Ascending aorta (tissue), 2 donors: ENCODE measurements around the gene SRRM1. TPM values are rescaled to one million over a fixed set of nuclear protein-coding genes. Genes with fewer than 3 reads are reported as not detected.
A peak's percentile ranks its signal among the peaks of the same experiment; 100 is the strongest.

ENCODE experiments used
- DNase-seq, 2 donors: peaks; one replicate each; pipeline ENCODE4 v3.0.0-alpha.2; 2019; ENCODE audit warnings: low spot score in 2 of 2
- H3K27ac ChIP-seq, 2 donors: fragments of 200-600 bp; sonication (generic); one replicate each; pipeline ENCODE4 v1.5.1; 2016 to 2017; ENCODE audit warnings: mild to moderate bottlenecking in 1 of 2
- H3K27me3 ChIP-seq: fragments of 200-600 bp; sonication (generic); one replicate; pipeline ENCODE4 v1.5.1; 2017
- H3K36me3 ChIP-seq, 2 donors: fragments of 200-600 bp; sonication (generic); one replicate each; pipeline ENCODE4 v1.5.1; 2016
- H3K4me1 ChIP-seq, 2 donors: fragments of 200-600 bp; sonication (generic); one replicate each; pipeline ENCODE4 v1.5.1; 2016 to 2017; ENCODE audit warnings: mild to moderate bottlenecking in 1 of 2
- H3K4me3 ChIP-seq, 2 donors: fragments of 200-600 bp; sonication (generic); one replicate each; pipeline ENCODE4 v1.5.1; 2016 to 2017; ENCODE audit warnings: mild to moderate bottlenecking in 1 of 2
- H3K9me3 ChIP-seq, 2 donors: fragments of 200-600 bp; sonication (generic); one replicate each; pipeline ENCODE4 v1.5.1; 2016
- CTCF ChIP-seq, 3 experiments: fragments of 200-600 bp in 2 of 3; fragments of 450-650 bp in 1 of 3; sonication (generic) in 2 of 3; IDR thresholded peaks; one replicate each; pipeline ENCODE4 v1.5.1; 2016 to 2019; ENCODE audit warnings: antibody characterized with exemption in 3 of 3, mild to moderate bottlenecking in 1 of 3, moderate library complexity in 1 of 3
- intact Hi-C: fragments of 100-400 bp; cut with DNase I; formaldehyde crosslinking; loops from one replicate; pipeline ENCODE4 v1.15.1; 2023
- total RNA-seq: library from RNA; depleted of rRNA; stranded (reverse); fragments of >200 nt; gene quantifications from one replicate; pipeline ENCODE4 v1.1.0, GENCODE V29; 2016

Gene SRRM1
- total RNA-seq, 1 donor from 2014 or later: 90.5 TPM

GRCh38 chr1:24643363-24644099 is 429 bp downstream of the SRRM1 start:
- no peaks in the 10 kb centered on the region for H3K27me3 ChIP-seq
- intact Hi-C loops: loop anchor here (2.0 to 5.0 kb wide), 3 partner anchors 101 to 1519 kb away; partner anchors contain the start of genes CLIC4 and SYF2
- peak overlapping the region; percentile 67 to 73 for H3K4me3 ChIP-seq
- no peaks in the 10 kb centered on the region for H3K9me3 ChIP-seq
- TF ChIP-seq CTCF (IDR thresholded peaks at IDR 0.05): no peak
- peaks cover 8 to 15% of the 10 kb centered on the region in 2 donors for H3K4me1 ChIP-seq
- peaks cover 26 to 28% of the 10 kb centered on the region in 2 donors for H3K36me3 ChIP-seq
- DNase-seq: no peak
- peak overlapping the region; percentile 90 to 92 for H3K27ac ChIP-seq

- no peak for DNase-seq
- TF ChIP-seq CTCF (IDR thresholded peaks at IDR 0.05): no peak
- no peaks in the 10 kb centered on the region for H3K27me3 ChIP-seq
- H3K36me3 ChIP-seq: peaks cover 32 to 33% of the 10 kb centered on the region in 2 donors
- H3K4me3 ChIP-seq: peak overlapping the region; percentile 67 to 73
- peak overlapping the region; percentile 90 to 92 for H3K27ac ChIP-seq
- H3K4me1 ChIP-seq: peaks cover 8 to 15% of the 10 kb centered on the region in 2 donors
- no peaks in the 10 kb centered on the region for H3K9me3 ChIP-seq
- intact Hi-C loops: loop anchor here (5.0 kb wide), 2 partner anchors 588 to 1518 kb away; partner anchors contain the start of gene SYF2
Measured at GRCh38 chr1:24644100-24644384, 940 bp downstream of the SRRM1 start.

GRCh38 chr1:24648919-24649318 is 5.8 kb downstream of the SRRM1 start:
- Histone ChIP-seq H3K36me3 (peaks cover 79 to 82% of the 10 kb centered on the region in 2 donors), H3K27ac (no peak overlapping the region), H3K27me3 (no peaks in the 10 kb centered on the region), H3K4me3 (no peak overlapping the region), H3K9me3 (no peaks in the 10 kb centered on the region), H3K4me1 (peaks cover 4 to 10% of the 10 kb centered on the region in 2 donors)
- intact Hi-C loops: no loop called here
- no peak for TF ChIP-seq CTCF (IDR thresholded peaks at IDR 0.05)
- no peak for DNase-seq

GRCh38 chr1:24652382-24652781 is 9.3 kb downstream of the SRRM1 start:
- DNase-seq: no peak
- Histone ChIP-seq H3K36me3 (peaks cover 98 to 100% of the 10 kb centered on the region in 2 donors), H3K9me3 (no peaks in the 10 kb centered on the region), H3K4me3 (no peak overlapping the region), H3K27me3 (no peaks in the 10 kb centered on the region), H3K4me1 (no peaks in the 10 kb centered on the region), H3K27ac (no peak overlapping the region)
- intact Hi-C loops: no loop called here
- no peak for TF ChIP-seq CTCF (IDR thresholded peaks at IDR 0.05)

- H3K36me3 ChIP-seq: peaks cover 97 to 100% of the 10 kb centered on the region in 2 donors
- no peaks in the 10 kb centered on the region for H3K4me1 ChIP-seq
- H3K4me3 ChIP-seq: no peak overlapping the region
- no peak overlapping the region for H3K27ac ChIP-seq
- no peak for TF ChIP-seq CTCF (IDR thresholded peaks at IDR 0.05)
- DNase-seq: no peak
- no peaks in the 10 kb centered on the region for H3K9me3 ChIP-seq
- intact Hi-C loops: no loop called here
- H3K27me3 ChIP-seq: no peaks in the 10 kb centered on the region
Measured at GRCh38 chr1:24654010-24654409, 10.9 kb downstream of the SRRM1 start.
